Stomach (tissue), 9 donors: Measurements from ENCODE around the gene PKN3. TPM values are rescaled to one million over a fixed set of nuclear protein-coding genes. Genes with fewer than 3 reads are reported as not detected.
A peak's percentile ranks its signal among the peaks of the same experiment; 100 is the strongest.

ENCODE experiments used
- DNase-seq, 2 donors: peaks; one replicate each; pipeline versions ENCODE4 v3.0.0 to v3.0.0-alpha.2; 2013 to 2019
- H3K27ac ChIP-seq, 5 donors: fragments of 200-600 bp in 4 of 5; sonication (generic) in 4 of 5; one replicate each; pipeline ENCODE4 v1.5.1; 2013 to 2019; ENCODE audit warnings: mild to moderate bottlenecking in 1 of 5, moderate library complexity in 1 of 5
- H3K27me3 ChIP-seq, 3 donors: fragments of 200-600 bp; sonication (generic); one replicate each; pipeline ENCODE4 v1.5.1; 2017 to 2019; ENCODE audit warnings: mixed run types in 1 of 3
- H3K36me3 ChIP-seq, 4 donors: fragments of 200-600 bp; sonication (generic); 1 replicate in 3 of 4; 2 replicates in 1 of 4; pipeline ENCODE4 v1.5.1; 2016 to 2019
- H3K4me1 ChIP-seq, 4 donors: fragments of 200-600 bp; sonication (generic); one replicate each; pipeline ENCODE4 v1.5.1; 2016 to 2019
- H3K4me3 ChIP-seq, 4 donors: fragments of 200-600 bp; sonication (generic) in 3 of 4; one replicate each; pipeline ENCODE4 v1.5.1; 2016 to 2019; ENCODE audit warnings: mild to moderate bottlenecking in 1 of 4
- H3K9me3 ChIP-seq, 4 donors: fragments of 200-600 bp; sonication (generic); one replicate each; pipeline ENCODE4 v1.5.1; 2016 to 2019
- EP300 ChIP-seq: sonication (generic); formaldehyde crosslinking; IDR thresholded peaks from one replicate; pipeline ENCODE4 v1.6.1; 2017; ENCODE audit warnings: antibody characterized with exemption
- POLR2A ChIP-seq, 4 donors: fragments of 450-650 bp; IDR thresholded peaks; one replicate each; pipeline ENCODE4 v1.6.1; 2016; ENCODE audit warnings: antibody characterized with exemption in 4 of 4, control low read depth in 2 of 4, mild to moderate bottlenecking in 1 of 4, moderate library complexity in 1 of 4
- POLR2AphosphoS5 ChIP-seq, 3 donors: sonication (generic); formaldehyde crosslinking; IDR thresholded peaks; one replicate each; pipeline ENCODE4 v1.6.1; 2016; ENCODE audit warnings: antibody characterized with exemption in 3 of 3
- WGBS, 5 donors: extraction: QIAGEN DNeasy Blood & Tissue Kit in 3 of 5; methylation state at CpG; one replicate each; pipeline versions ENCODE4 v1.1.5 to v1.1.7; 2013 to 2018; 5-methylcytosine and 5-hydroxymethylcytosine counted together
- intact Hi-C: fragments of 100-400 bp; cut with DNase I; formaldehyde crosslinking; loops from one replicate; pipeline ENCODE4 v1.15.1; 2023; ENCODE audit warnings: low total_unique reads
- polyA plus RNA-seq, 3 donors: library from polyadenylated mRNA; stranded (reverse); fragments of 200-250 nt; gene quantifications; one replicate each; pipeline ENCODE4 v1.2.3, GENCODE V29; 2013
- total RNA-seq, 5 donors: library from RNA; depleted of rRNA; stranded (reverse); fragments of >200 nt; gene quantifications; one replicate each; pipeline versions ENCODE4 v1.1.0 to v1.2.3, GENCODE V29; 2014 to 2016
- TF ChIP-seq, protein P1 (sequence below), 7 experiments: fragments of 450-650 bp in 4 of 7; fragments of 200-600 bp in 3 of 7; sonication (generic) in 3 of 7; IDR thresholded peaks; one replicate each; pipeline ENCODE4 v1.5.1; 2016 to 2019; ENCODE audit warnings: antibody characterized with exemption in 7 of 7, control low read depth in 2 of 7, mild to moderate bottlenecking in 1 of 7
- donor health status: healthy with polysubstance abuse.
- donor health status: Bipolar disorder and iron deficiency.
- donor health status: healthy.

PKN3 gene
- total and polyA plus RNA-seq, 8 donors, result 5.0 to 23.2 (median 8.5) TPM

DNA sequence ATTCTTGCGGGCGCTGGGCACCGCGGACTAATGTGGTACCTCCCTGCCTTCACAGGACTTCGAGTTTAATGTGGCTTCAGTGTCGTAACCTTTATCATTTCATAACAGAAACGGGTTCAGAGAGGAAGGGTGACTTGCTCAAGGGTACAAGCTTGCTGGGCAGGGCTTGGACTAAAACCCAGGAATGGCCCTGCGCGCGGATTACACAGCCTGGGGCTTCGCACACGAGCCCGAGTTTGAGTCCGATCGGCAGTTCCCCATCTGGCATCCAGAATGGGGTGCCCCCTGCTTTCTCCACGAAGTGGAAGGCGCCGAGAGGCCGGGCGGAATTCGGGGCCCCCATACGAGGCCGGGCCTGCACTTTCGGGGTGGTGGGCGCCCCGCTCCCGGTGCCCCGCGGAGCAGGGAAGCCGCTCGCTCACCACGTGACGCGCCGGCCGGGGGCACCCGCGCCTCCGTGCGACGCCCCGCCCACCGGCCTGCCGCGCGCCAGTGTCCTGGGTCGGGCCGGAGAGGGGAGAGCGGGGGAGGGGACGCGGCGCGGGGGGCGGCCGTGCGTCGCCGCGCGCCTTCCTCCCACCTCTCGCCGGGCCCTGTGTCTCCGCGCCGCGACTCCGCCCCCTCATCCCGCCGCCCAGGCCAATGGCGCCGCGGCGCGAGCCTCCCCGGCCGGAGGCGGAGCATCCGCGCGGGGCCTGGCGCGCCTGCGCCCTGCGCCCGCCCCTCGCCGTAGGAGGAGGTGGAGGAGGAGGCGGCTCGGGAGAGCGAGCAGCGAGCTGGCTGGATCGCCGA lies 13.6 kb upstream of the PKN3 start, which contains the start of gene SET:
TSS of gene SET (plus strand) at position 722 of the 792 bp plus-strand sequence. CDS start 361 bp downstream, outside the sequence.
- H3K27ac ChIP-seq, result peak within 1 kb of the TSS; percentile 88 to 99 (median 98)
- intact Hi-C loops, result no loop called here
- peak within 1 kb of the TSS; percentile 86 to 99 (median 94) for H3K4me3 ChIP-seq
- H3K4me1 ChIP-seq, result peaks cover 32 to 67% (median 57%) of the 10 kb centered on the region in 4 donors
- peak; percentile 96 to 99 for DNase-seq
- no peaks in the 10 kb centered on the region for H3K9me3 ChIP-seq
- H3K27me3 ChIP-seq, result no peaks in the 10 kb centered on the region
- H3K36me3 ChIP-seq, result peaks cover 20 to 29% (median 27%) of the 10 kb centered on the region in 4 donors
- TF ChIP-seq, protein P1, sequence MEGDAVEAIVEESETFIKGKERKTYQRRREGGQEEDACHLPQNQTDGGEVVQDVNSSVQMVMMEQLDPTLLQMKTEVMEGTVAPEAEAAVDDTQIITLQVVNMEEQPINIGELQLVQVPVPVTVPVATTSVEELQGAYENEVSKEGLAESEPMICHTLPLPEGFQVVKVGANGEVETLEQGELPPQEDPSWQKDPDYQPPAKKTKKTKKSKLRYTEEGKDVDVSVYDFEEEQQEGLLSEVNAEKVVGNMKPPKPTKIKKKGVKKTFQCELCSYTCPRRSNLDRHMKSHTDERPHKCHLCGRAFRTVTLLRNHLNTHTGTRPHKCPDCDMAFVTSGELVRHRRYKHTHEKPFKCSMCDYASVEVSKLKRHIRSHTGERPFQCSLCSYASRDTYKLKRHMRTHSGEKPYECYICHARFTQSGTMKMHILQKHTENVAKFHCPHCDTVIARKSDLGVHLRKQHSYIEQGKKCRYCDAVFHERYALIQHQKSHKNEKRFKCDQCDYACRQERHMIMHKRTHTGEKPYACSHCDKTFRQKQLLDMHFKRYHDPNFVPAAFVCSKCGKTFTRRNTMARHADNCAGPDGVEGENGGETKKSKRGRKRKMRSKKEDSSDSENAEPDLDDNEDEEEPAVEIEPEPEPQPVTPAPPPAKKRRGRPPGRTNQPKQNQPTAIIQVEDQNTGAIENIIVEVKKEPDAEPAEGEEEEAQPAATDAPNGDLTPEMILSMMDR (IDR thresholded peaks at IDR 0.05), result no peak
- TF ChIP-seq POLR2AphosphoS5 (IDR thresholded peaks at IDR 0.05) (peak; percentile 64 to 94 (median 89)), EP300 (no peak)
- WGBS, 5 donors, result 1 to 3% (median 1%) methylated on average over 32 to 93 of the region's 93 CpGs

DNA sequence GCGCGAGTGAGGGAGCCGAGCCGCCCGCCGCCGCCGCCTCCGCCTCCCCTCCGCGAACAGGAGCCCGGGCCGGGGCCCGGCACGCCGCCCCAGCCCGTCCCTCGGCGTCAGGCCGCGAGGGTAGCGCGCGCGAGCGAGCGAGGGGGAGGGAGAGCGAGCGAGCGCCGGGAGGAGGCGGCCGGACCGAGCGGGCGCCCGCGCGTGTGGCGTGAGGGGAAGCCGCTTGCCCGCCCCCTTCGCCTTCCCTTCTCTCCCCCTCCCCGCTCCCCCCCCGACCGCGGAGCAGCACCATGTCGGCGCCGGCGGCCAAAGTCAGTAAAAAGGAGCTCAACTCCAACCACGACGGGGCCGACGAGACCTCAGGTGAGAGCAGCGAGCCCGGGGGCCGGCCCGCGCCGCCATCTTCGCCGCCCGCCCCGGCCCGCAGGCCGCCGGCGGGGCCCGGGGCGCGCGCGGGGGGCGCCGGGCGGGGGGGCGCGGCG lies 13.0 kb upstream of the PKN3 start:
- 0 to 1% (median 0%) methylated on average over 24 to 79 of the region's 80 CpGs for WGBS, 5 donors
- peak overlapping the region; percentile 86 to 99 (median 94) for H3K4me3 ChIP-seq
- DNase-seq, result peak in 1 of 2 donors; percentile 57
- H3K27me3 ChIP-seq, result no peaks in the 10 kb centered on the region
- TF ChIP-seq, protein P1 (IDR thresholded peaks at IDR 0.05), result no peak
- TF ChIP-seq EP300, result no peak
- no peak for TF ChIP-seq POLR2A (IDR thresholded peaks at IDR 0.05)
- no peak for TF ChIP-seq POLR2AphosphoS5 (IDR thresholded peaks at IDR 0.05)
- H3K27ac ChIP-seq, result peak overlapping the region; percentile 88 to 99 (median 98)
- H3K9me3 ChIP-seq, result no peaks in the 10 kb centered on the region
- peaks cover 32 to 62% (median 55%) of the 10 kb centered on the region in 4 donors for H3K4me1 ChIP-seq
- intact Hi-C loops, result no loop called here
- peaks cover 26 to 36% (median 33%) of the 10 kb centered on the region in 4 donors for H3K36me3 ChIP-seq

DNA sequence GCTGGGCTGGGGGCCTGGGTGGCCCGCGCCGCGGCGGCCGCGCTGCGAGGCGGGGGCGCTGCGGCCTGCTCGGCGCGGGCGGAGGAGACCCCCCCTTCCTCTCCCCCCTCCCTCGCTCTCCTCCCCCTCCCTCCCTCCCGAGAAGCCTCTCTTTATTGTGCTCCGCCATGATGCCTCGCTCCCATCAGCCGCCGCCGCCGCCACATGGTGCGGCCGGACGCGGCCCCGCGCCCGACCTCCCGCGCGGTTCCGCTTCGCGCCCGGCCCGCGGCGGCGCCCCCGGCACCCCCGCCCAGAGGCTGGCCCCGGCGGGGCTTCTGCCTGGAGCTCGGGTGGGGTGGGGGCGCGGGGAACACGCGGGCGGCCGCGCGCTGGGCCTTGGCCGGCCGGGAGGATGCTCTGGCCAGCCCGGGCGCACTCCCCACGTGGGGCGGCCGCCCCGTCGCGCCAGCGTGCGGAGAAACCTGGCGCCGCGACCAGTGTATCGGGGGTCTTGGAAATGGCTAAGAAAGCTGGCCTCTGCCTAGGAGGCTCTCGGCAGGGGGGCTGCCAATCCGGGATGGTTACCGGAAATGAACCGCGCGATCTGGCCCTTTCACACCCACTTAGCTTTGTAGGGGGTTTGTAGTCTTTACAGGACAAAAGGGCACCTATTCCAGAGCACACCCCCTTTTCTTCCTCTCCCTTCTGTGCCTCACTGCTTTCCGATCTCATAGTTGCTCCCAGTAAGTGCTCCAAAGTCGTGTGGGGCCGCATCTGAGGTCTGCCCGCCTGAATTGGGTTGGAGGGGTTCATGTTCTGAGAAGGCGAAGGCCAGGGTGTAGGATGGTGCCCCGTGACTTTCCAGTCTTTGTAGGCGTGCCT lies 12.3 kb upstream of the PKN3 start:
- intact Hi-C loops, result loop anchor here (10.0 kb wide), 1 partner anchor 45 kb away; no protein-coding TSS in a partner anchor

More for the DNA sequence above, 12.3 kb upstream of the PKN3 start:
- Histone ChIP-seq H3K36me3 (peaks cover 28 to 43% (median 40%) of the 10 kb centered on the region in 4 donors), H3K27me3 (no peaks in the 10 kb centered on the region), H3K9me3 (no peaks in the 10 kb centered on the region), H3K4me1 (peaks cover 25 to 55% (median 48%) of the 10 kb centered on the region in 4 donors), H3K27ac (peak overlapping the region; percentile 64 to 99 (median 98)), H3K4me3 (peak overlapping the region; percentile 86 to 99 (median 94))
- 0 to 1% (median 0%) methylated on average over 13 to 76 of the region's 83 CpGs for WGBS, 5 donors
- TF ChIP-seq POLR2AphosphoS5 (IDR thresholded peaks at IDR 0.05) (no peak), EP300 (no peak), POLR2A (IDR thresholded peaks at IDR 0.05) (no peak)
- TF ChIP-seq, protein P1 (IDR thresholded peaks at IDR 0.05), result no peak
- DNase-seq, result peak; percentile 31 to 86
